GM21447 (cell line): ENCODE data around the gene PXYLP1.

Experiments
- ATAC-seq: cut with Tn5 transposase; IDR thresholded peaks from one replicate; pipeline ENCODE4 v1.9.1; 2021; ENCODE audit not compliant: unreplicated experiment

The PXYLP1 gene

DNA sequence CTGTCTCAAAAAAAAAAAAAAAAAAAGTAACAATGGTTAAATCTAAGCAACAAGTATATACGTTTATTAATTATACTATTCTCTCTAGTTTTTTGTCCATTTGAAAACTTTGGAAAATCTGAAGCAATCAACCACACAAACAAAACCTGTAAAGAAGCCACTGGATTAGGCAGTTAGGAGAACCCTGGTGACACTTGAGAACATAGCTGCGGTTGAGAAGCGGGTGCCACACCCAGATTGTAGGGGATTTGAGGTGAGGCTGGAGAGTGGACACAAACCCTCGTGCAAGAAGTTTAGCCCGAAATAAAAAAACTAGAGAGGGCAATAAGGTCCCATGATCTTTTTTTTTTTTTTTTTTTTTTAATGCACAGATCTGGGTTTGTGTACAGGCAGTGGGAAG lies 110.8 kb downstream of the PXYLP1 start:
- ATAC-seq: no peak

- no peak for ATAC-seq
Measured at GRCh38 chr3:141343077-141343476, 111.5 kb downstream of the PXYLP1 start.

- ATAC-seq: no peak
Measured at GRCh38 chr3:141343865-141344271, 112.2 kb downstream of the PXYLP1 start.
